Central memory CD8-positive, alpha-beta T cell (primary cell): ENCODE measurements around the gene TSHZ2.

Experiments used
- ATAC-seq: fragments of 150-1000 bp; cut with Tn5 transposase; replicated peaks from 2 replicates; pipeline ENCODE4 v1.10.0; 2022; ENCODE audit warnings: mild to moderate bottlenecking, moderate FRiP score, moderate number of reproducible peaks; ENCODE audit not compliant: poor library complexity, severe bottlenecking; ENCODE audit errors: extremely low read depth
- DNase-seq, 2 donors: peaks; one replicate each; pipeline ENCODE4 v3.0.0; 2021; ENCODE audit warnings: low spot score in 2 of 2
- H3K27ac Mint-ChIP-seq: one replicate; pipeline ENCODE4 v1.8.0; 2022; ENCODE audit warnings: low read depth, mild to moderate bottlenecking, moderate library complexity, mixed read lengths
- H3K27me3 Mint-ChIP-seq: one replicate; pipeline ENCODE4 v1.8.0; 2022; ENCODE audit warnings: mixed read lengths
- H3K36me3 Mint-ChIP-seq: one replicate; pipeline ENCODE4 v1.8.0; 2022; ENCODE audit warnings: mild to moderate bottlenecking, moderate library complexity, mixed read lengths; ENCODE audit not compliant: insufficient read depth
- H3K4me1 Mint-ChIP-seq: one replicate; pipeline ENCODE4 v1.8.0; 2022; ENCODE audit warnings: mixed read lengths
- H3K4me3 Mint-ChIP-seq: one replicate; pipeline ENCODE4 v1.8.0; 2022; ENCODE audit warnings: mild to moderate bottlenecking, moderate library complexity, mixed read lengths
- H3K9me3 Mint-ChIP-seq: one replicate; pipeline ENCODE4 v1.8.0; 2022; ENCODE audit warnings: mixed read lengths

TSHZ2 gene

GRCh38 chr20:53337390-53338101 is 365.4 kb downstream of the TSHZ2 start:
- H3K36me3 Mint-ChIP-seq: no peaks in the 10 kb centered on the region
- H3K4me1 Mint-ChIP-seq: no peaks in the 10 kb centered on the region
- no peaks in the 10 kb centered on the region for H3K9me3 Mint-ChIP-seq
- H3K27ac Mint-ChIP-seq: no peak overlapping the region
- H3K27me3 Mint-ChIP-seq: no peaks in the 10 kb centered on the region
- DNase-seq: no peak
- no peak overlapping the region for H3K4me3 Mint-ChIP-seq
- no peak for ATAC-seq

GRCh38 chr20:53338716-53339115 is 366.6 kb downstream of the TSHZ2 start:
- no peak overlapping the region for H3K4me3 Mint-ChIP-seq
- no peak overlapping the region for H3K27ac Mint-ChIP-seq
- DNase-seq (no peak), ATAC-seq (no peak)
- no peaks in the 10 kb centered on the region for H3K36me3 Mint-ChIP-seq
- H3K4me1 Mint-ChIP-seq: no peaks in the 10 kb centered on the region
- H3K9me3 Mint-ChIP-seq: no peaks in the 10 kb centered on the region
- peaks cover 3% of the 10 kb centered on the region for H3K27me3 Mint-ChIP-seq

- no peaks in the 10 kb centered on the region for H3K4me1 Mint-ChIP-seq
- H3K36me3 Mint-ChIP-seq: no peaks in the 10 kb centered on the region
- DNase-seq (no peak), ATAC-seq (no peak)
- H3K9me3 Mint-ChIP-seq: no peaks in the 10 kb centered on the region
- H3K4me3 Mint-ChIP-seq: no peak overlapping the region
- no peak overlapping the region for H3K27ac Mint-ChIP-seq
- H3K27me3 Mint-ChIP-seq: peaks cover 39% of the 10 kb centered on the region
Measured at GRCh38 chr20:53342429-53342828, 370.3 kb downstream of the TSHZ2 start.

DNA sequence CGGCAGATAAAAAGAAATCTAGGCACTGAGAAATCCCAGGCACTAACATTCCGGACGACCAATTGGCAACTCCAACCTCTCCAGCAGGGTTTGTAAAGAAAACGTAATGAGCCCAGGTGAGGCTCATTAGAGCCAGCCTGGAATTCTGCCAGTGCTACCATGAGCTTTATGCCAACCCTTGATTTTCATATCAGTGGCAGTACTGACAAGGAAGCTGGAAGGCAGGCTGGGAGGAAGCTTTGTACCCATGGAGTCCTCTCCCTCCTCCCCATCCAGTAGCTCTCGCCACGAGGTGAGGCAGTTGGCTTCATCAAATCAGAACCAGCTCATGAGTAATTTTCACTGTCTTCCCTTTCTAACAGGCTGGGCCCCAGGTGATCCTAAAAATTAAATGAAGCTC is 371.3 kb downstream of the TSHZ2 start:
- Mint-ChIP-seq H3K4me3 (no peak overlapping the region), H3K36me3 (no peaks in the 10 kb centered on the region), H3K9me3 (no peaks in the 10 kb centered on the region), H3K27me3 (peaks cover 50% of the 10 kb centered on the region), H3K27ac (no peak overlapping the region), H3K4me1 (no peaks in the 10 kb centered on the region)
- ATAC-seq (no peak), DNase-seq (no peak)

DNA sequence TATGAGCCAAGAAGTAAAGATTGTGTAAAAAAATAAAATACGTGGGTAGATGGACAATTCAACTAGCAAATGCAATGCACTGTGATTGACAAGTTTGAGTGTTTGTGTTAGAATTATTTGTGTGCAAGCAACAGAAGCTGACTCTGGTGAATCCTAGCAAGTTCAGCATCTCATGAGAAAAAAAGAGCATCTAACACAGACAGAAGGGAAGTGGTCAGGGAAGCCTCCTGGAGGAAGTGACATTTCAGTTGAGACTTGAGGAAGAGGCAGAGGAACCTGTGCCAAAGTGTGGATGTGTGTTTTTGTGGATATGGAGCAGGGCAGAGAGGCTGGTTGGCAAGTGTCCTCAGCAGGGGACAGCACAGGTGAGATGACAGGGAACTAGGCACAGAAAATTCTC is 372.7 kb downstream of the TSHZ2 start:
- Mint-ChIP-seq H3K4me3 (no peak overlapping the region), H3K4me1 (no peaks in the 10 kb centered on the region), H3K36me3 (no peaks in the 10 kb centered on the region), H3K27ac (no peak overlapping the region), H3K27me3 (peaks cover 64% of the 10 kb centered on the region), H3K9me3 (no peaks in the 10 kb centered on the region)
- DNase-seq (no peak), ATAC-seq (no peak)

DNA sequence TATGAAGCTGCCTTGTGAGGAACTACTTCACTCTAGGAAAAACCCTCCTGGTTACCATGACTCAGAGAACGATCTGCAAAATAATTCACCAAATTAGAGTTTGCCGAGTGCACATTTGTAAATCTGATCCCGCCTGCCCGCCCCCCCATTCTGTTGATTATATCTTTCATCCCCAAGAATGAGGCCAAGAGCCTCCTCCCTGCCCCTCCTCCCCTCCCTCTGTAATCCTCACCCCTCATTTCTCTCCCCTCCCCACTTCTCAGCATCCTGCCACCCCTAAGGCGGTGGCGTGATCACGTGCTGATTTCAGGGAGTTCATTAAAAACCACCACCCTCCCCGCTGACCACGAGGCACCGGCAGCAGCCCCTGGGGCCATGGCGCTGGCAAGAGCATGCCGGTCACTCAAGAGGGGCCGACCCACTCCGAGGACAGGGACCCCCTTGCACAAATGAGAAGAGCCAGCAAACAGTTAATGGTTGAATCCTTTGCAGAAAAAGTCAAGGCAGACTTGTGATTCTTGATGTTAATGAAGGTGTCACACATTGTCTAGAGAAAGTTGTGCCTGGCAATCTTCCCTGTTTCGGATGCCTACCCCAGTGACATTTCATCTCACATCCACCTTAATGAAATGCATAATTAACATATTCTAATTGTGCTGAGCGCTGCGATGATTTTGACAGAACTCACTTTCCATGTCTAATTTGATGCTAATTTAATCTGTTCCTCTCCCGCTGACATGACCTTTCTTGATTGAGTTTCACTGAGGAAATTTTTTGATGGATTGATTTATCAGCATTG is 373.6 kb downstream of the TSHZ2 start:
- Mint-ChIP-seq H3K36me3 (no peaks in the 10 kb centered on the region), H3K27ac (no peak overlapping the region), H3K4me1 (no peaks in the 10 kb centered on the region), H3K9me3 (no peaks in the 10 kb centered on the region), H3K4me3 (no peak overlapping the region), H3K27me3 (peaks cover 72% of the 10 kb centered on the region)
- DNase-seq (no peak), ATAC-seq (no peak)

DNA sequence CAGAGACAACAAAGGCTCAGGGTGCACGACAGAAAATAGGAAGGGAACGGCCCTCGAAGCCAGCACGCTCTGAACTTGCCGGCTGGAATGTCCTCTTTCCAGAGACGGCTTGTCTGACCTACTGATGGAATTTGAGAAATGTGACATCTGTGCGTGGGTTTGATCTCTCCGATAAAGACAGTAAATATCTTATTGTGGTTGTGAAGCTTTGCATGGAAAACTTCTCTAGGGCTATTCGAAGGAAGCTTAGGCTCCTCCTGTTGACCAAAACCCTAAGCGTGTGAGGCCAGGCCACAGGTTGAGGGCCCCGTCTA is 374.1 kb downstream of the TSHZ2 start:
- no peak for ATAC-seq
- no peak overlapping the region for H3K27ac Mint-ChIP-seq
- peaks cover 73% of the 10 kb centered on the region for H3K27me3 Mint-ChIP-seq
- H3K4me3 Mint-ChIP-seq: no peak overlapping the region
- H3K9me3 Mint-ChIP-seq: no peaks in the 10 kb centered on the region
- DNase-seq: no peak
- no peaks in the 10 kb centered on the region for H3K36me3 Mint-ChIP-seq
- H3K4me1 Mint-ChIP-seq: no peaks in the 10 kb centered on the region

DNA sequence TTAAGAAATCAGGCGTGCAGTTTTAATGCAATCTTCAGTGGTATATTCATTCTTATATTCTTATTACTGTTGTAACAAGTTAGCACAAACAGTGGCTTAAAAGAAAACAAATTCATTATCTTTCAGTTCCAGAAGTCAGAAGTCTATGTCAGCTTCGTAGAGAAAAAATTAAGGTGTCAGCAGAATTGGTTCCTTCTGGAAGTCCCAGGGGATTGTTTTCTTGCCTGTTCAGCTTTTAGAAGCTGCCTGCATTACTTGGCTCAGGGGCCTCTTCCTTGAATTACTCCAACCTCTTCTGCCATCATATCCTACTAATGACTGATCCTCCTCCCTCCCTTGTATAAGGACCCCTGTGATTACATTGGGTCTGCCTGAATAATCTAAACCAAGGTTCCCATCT is 377.6 kb downstream of the TSHZ2 start:
- H3K27me3 Mint-ChIP-seq: peaks cover 89% of the 10 kb centered on the region
- DNase-seq: no peak
- H3K4me3 Mint-ChIP-seq: no peak overlapping the region
- no peaks in the 10 kb centered on the region for H3K36me3 Mint-ChIP-seq
- H3K9me3 Mint-ChIP-seq: no peaks in the 10 kb centered on the region
- no peak for ATAC-seq
- no peak overlapping the region for H3K27ac Mint-ChIP-seq
- no peaks in the 10 kb centered on the region for H3K4me1 Mint-ChIP-seq

- H3K36me3 Mint-ChIP-seq: no peaks in the 10 kb centered on the region
- no peaks in the 10 kb centered on the region for H3K4me1 Mint-ChIP-seq
- ATAC-seq (no peak), DNase-seq (no peak)
- no peak overlapping the region for H3K4me3 Mint-ChIP-seq
- no peak overlapping the region for H3K27ac Mint-ChIP-seq
- peaks cover 72% of the 10 kb centered on the region for H3K27me3 Mint-ChIP-seq
- H3K9me3 Mint-ChIP-seq: peaks cover 6% of the 10 kb centered on the region
Measured at GRCh38 chr20:53352727-53353440, 380.7 kb downstream of the TSHZ2 start.

DNA sequence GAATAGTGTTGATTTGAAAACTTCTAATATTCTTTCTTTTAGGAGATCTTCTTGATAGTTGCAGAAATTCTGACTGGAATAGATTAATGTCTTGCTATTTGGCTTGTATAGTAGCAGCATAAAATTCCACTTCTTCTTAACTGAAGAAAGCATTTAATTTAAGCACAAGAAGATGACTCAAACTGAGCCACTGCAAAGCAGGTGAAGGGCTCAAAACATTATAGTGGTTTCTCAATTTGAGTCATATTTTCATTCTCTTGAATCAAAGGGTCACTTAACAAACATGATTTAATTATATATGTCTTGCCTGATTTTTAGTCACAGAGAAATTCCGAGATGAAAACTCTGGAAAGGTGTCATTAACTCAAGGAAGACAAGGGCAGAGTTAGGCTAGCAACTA is 382.2 kb downstream of the TSHZ2 start:
- Mint-ChIP-seq H3K36me3 (no peaks in the 10 kb centered on the region), H3K4me3 (no peak overlapping the region), H3K4me1 (no peaks in the 10 kb centered on the region), H3K27me3 (peaks cover 57% of the 10 kb centered on the region), H3K27ac (no peak overlapping the region), H3K9me3 (peaks cover 6% of the 10 kb centered on the region)
- no peak for DNase-seq
- ATAC-seq: no peak

- no peaks in the 10 kb centered on the region for H3K36me3 Mint-ChIP-seq
- peaks cover 6% of the 10 kb centered on the region for H3K9me3 Mint-ChIP-seq
- ATAC-seq (no peak), DNase-seq (no peak)
- no peak overlapping the region for H3K27ac Mint-ChIP-seq
- H3K4me3 Mint-ChIP-seq: no peak overlapping the region
- no peaks in the 10 kb centered on the region for H3K4me1 Mint-ChIP-seq
- peaks cover 43% of the 10 kb centered on the region for H3K27me3 Mint-ChIP-seq
Measured at GRCh38 chr20:53355790-53356189, 383.6 kb downstream of the TSHZ2 start.

- H3K4me3 Mint-ChIP-seq: no peak overlapping the region
- H3K9me3 Mint-ChIP-seq: peaks cover 6% of the 10 kb centered on the region
- H3K27ac Mint-ChIP-seq: no peak overlapping the region
- no peaks in the 10 kb centered on the region for H3K4me1 Mint-ChIP-seq
- H3K36me3 Mint-ChIP-seq: no peaks in the 10 kb centered on the region
- ATAC-seq (no peak), DNase-seq (no peak)
- peaks cover 31% of the 10 kb centered on the region for H3K27me3 Mint-ChIP-seq
Measured at GRCh38 chr20:53359425-53359824, 387.3 kb downstream of the TSHZ2 start.

GRCh38 chr20:53360852-53361251 is 388.7 kb downstream of the TSHZ2 start:
- Mint-ChIP-seq H3K4me3 (no peak overlapping the region), H3K36me3 (no peaks in the 10 kb centered on the region)

More at GRCh38 chr20:53360852-53361251, 388.7 kb downstream of the TSHZ2 start:
- no peaks in the 10 kb centered on the region for H3K4me1 Mint-ChIP-seq
- peaks cover 35% of the 10 kb centered on the region for H3K27me3 Mint-ChIP-seq
- ATAC-seq (no peak), DNase-seq (no peak)
- H3K27ac Mint-ChIP-seq: no peak overlapping the region
- H3K9me3 Mint-ChIP-seq: peaks cover 1% of the 10 kb centered on the region
